Glomerular visceral epithelial cell (primary cell): ENCODE results near the gene CRB2.
"Not testable (repeated sequence)": the region's sequence is repeated elsewhere in the genome, so short reads cannot be mapped to it uniquely, and the experiment has no call there.

ENCODE experiments used
- DNase-seq: peaks from one replicate; pipeline ENCODE4 v3.0.0-alpha.2; 2016; ENCODE audit errors: extremely low spot score

CRB2 gene

DNA sequence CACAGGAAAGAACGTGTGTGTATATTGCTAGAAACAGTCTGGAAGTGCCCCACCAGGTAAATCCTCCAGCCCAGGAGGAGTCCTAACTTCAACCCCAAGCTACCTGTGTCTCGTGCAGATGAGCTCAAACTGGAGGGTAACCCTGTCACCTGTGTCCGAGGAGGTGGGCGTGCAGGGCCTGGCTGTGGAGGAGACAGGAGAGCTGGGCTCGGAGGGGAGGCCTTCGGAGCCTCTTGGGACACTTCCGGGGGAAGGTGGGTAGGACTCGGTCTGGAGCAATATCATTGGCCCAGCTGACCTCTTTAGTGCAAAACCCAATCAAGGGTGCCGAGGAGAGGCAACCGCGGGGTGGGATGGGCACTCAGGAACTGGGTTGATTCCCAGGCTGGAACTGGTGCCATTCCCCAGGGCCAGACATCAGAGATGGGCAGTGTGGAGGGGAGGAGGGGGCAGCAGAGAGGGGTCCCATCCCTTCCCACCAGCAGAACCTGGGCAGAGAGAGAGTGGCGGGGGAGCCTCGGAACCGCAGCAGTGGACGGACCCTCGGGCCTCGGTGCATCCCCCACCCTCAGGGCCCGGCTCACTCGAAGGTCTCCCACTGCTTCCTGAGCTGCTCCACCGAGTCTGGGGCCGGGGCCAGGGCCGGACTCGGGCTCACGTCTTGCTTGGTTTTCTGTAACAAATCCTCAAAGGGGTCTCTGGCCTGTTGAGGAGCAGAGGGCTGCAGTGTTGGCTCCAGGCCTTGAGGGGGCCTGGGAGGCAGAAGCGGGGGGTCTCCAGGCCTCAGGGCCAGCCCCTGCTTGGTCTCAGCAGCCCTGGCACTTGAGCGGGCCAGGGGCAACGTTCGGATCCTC lies 25.1 kb downstream of the CRB2 start:
- DNase-seq = no peak

DNA sequence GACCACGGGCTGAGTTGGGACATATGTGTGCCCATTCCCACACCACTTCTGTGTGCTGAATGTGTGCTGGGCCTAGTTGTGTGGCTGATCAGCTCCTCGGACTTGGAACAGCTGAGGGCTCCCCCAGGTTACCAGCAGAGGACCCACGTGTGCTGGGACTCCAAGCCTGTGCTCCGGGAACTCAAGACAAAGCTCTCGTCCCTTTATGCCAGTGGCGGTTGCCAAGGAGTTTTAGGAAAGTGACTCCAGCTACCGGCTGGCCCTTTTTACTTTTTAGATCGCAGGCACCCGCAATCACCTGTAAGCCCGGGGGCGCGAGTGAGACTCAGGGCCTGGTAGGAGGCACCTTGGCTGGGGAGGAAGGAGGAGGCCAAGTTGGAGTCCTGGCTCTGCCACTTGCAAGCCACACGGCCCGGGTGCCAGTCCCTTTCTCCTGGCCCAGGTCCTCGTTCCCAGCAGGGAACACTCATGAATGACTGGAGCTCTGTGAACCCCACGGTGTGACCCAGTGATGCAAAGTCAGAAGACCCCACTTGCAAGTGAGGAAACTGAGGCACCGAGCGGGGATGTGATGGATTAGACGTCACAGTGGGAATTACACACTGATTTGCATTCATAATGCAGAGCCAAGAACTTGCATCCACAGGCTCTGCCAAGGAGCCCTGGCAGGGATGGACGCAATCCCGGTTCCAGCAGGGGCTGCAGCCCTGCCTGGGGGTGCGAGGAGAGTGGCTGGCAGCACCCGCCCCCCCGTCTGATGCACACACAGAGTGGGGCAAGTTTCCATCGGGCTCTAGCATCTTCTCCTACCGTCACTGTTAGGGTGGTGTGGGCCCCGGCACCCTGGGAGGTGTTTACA lies 26.9 kb downstream of the CRB2 start:
- no peak for DNase-seq

DNA sequence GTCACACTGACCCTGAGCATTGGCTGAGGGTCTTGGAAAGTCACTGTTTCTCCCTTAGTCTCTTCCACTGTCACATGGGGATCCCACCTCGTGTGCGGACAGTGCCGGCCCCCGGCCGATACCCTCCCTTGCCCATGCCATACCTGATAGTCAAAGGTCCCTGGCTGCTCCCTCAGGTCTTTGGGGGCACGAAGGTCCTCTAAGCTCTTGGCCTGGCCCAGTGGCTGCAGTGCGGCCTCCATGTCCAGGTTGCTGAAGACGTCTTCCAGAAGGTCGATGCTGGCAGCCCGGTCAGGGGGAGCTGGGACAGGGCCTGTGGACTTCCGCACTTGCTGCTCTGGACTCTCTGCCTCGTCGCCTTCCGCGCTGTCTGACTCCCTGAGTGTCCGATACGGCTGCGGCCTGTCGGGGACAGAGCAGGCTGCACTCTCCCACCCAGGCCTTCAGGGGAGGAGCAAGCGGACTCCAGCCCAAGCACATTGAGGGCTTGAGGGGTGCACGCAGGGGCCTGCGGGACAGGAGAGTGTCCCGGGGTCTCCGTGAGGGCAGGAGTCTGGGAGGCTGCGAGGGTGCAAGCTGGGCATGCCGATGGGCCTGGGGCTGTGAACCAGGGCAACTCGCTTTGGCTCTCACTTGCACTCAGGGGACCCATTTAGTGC lies 27.6 kb downstream of the CRB2 start:
- DNase-seq = no peak

DNA sequence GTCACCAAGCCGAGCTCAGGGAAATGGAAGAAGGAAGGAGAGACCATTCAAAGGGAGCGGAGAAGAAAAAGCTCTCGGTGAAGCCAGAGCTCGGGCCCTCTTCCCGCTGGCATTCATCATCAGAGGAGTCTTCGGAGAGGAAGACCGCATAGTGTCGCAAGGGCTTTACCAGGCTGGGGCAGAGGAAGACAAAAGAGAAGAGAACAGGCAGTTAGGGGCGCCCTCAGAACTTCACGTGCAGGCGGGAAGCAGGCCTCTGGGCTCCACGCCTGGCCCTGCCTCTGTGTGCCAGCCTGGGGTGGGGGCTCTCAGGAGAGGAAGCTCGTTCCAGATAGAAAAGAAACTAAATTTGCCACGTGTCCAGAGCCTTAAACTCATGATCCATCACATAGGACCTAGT lies 31.7 kb downstream of the CRB2 start:
- DNase-seq = no peak

DNA sequence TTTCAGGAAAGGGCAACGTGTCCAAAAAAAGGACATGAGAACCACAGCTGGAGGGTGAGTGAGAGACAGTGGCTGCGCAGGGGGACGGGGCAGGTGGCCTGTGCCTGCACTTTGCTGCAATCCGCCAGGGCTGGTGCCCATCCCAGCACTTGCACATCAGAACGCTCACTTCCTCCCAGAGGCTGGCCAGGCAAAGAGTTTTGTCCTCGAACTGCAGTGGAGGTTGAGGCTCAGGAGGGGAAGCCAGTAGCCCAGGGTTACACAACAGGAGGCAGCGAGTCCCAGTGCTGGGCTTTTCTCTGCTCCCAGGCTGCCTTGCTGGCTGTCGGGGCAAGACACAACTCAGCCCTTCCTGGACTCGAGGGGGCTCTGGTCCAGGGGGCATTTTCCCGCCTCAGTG lies 33.1 kb downstream of the CRB2 start:
- DNase-seq = no peak

DNA sequence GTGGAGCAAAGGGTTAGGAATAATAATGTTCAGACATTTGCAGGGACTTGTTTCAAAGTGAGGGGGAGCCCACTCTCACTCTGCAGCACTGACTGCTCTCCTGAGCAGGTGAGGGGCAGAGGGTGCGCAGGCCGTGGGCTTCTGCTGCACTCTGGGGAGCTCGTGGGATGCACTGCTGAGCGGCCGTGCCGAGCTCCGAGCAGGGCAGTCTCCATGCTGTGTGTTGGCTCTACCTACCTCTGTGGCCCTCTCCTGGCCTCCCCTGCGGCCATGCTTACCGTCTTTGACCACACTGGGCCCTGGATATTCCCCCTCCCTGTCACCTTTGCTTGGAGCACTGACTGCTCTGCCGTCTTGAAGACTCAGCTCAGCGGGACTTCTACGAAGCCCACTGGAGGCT lies 33.7 kb downstream of the CRB2 start:
- DNase-seq = no peak

DNA sequence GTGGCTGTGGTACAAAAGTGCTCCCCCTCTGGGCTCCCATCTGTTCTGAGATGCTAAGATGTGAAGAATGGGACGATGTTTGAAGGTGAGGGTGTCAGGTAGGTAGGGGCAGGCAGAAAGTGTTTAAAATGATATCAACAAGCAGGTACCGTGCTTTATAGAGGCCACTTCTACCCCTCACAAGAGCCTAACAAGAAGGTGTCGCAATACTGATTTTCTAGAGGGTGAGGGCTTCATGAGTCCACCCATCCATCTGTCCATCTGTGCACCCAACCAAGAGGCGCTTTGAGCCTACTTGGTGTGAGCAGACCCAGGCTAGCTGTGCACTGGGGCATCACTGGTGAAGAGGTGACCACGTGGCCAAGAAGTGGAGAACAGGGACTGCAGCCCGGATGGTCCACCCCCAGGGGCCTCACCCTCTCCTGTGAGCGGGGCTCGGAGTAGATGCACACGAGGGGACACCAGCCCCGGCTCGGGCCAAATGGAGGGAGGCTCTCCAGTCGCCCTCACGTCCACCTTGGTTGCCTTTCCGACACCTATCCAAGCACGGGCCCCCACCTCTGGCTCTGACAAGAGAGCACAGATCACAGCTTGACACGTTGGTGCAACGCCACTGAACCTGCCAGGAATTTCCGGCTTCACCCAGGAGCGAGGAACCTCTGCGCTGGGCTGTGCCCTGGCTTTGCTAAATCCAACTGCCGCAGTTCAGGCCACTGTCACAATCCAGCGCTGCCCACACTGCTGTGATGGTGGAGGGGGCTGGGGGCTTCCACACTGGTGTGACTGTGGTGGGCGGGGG lies 34.5 kb downstream of the CRB2 start:
- DNase-seq = no peak

DNA sequence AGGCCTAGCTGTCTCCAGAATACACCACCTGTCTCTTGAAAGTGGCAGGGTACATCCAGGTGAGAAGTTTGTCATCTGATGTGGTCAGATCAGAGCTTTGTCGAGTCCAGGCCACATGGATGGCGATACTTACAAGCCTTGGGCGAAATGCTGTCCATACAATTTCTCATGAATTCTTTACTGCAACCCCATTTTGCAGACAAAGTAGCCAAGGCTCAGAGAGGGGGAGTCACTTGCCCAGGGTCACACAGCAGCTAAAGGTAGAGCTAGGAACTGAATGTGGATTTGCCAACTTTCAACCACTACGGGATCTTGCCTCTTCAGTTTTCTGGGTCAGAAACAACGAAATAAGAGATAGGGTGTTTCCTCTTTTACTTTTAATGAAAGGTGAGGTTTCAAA lies 35.2 kb downstream of the CRB2 start:
- DNase-seq = no peak

DNA sequence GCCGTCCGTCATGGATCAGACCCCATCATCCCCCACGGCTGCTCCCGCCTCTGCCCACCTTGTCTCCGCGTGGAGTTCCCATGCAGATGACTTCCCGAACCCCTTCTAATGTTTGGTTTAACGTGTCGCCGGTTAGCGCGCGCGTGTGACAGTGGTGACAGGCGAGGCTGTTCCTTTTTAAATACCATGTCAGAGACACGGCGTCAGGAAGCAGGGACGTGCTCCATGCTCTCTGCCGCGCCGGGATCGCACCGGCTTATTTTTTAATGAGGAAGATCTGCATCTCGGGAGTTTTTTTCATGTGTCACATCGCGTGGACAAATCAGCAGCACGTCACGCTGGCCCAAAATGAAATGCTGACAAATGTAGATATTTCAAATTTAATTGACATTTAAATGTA lies 35.9 kb downstream of the CRB2 start:
- no peak for DNase-seq

DNA sequence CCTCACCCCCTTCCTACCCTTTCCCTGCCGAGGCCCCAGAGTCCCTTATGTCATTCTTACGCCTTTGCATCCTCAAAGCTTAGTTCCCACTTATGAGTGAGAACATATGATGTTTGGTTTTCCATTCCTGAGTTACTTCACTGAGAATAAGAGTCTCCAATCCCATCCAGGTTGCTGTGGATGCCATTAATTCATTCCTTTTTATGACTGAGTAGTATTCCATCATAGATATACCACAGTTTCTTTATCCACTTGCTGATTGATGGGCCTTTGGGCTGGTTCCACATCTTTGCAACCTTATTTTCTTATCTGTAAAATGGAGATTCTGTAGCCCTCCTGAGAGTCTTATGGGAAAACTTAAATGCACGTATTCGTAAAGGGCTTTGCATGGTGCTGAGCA lies 36.8 kb downstream of the CRB2 start:
- DNase-seq = no peak

DNA sequence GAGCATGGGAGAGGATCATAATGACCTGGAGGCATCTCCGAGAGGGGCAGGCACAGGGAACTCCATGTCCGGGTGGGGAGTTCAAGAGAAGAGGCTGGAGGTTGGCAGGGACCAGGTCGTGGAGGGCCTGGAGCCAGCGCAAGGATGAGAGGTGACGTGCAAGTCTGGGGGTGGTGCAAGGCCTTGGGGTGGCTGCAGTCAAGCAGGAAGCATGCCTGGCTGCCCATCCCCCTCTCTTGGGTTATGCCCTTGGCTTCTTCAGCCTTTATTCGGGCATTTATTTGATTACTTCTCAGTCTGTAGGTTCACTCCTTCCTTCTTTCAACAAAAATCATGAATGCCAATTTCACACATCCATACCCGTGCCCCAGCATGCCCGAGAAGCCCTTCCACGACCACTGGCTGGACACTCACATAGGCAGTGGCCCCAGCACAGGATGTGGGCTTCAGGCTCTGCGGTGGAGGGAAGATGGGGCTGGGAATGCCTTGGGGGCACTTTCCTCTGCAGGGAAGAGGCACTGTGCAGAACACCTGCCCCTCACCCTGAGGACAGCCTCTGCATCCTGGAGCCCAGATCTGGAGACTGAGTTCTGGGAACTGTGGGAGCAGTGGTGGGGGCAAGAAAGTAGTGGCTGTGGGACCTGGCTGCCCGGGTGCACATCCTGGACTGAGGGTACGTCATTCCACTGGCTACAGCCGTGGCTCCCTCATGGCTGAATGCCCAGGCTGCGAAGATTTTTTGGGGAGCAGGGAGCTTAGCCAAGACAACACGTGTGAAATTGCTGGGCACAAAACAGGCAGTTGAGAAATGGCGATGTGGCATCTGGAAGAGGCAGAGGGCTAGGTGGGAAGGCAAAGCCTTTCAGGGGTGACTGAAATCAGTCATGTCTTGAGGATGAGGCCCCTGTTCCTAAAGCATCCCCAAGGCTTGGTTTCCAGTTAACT lies 38.6 kb downstream of the CRB2 start:
- no peak for DNase-seq

DNA sequence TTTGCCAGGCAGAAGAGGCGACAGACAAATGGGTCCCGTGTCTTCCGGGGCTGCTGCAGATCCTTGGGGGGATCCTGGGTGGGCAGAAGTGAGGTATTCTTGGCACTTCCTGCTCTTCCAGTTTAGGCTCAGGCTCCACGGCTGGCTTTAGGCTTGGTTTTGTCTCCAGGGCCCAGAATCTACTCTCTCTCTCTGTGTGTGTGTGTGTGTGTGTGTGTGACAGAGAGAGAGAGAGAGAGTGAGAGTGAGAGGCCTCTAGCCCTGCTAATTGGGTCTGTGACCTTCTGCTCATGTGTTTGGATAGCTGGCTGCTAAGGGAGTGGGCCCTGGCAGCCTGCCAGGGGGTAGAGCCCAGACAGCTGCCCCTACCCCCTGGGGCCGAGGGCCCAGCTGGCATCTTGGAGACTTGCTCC lies 39.3 kb downstream of the CRB2 start:
- DNase-seq = no peak

DNA sequence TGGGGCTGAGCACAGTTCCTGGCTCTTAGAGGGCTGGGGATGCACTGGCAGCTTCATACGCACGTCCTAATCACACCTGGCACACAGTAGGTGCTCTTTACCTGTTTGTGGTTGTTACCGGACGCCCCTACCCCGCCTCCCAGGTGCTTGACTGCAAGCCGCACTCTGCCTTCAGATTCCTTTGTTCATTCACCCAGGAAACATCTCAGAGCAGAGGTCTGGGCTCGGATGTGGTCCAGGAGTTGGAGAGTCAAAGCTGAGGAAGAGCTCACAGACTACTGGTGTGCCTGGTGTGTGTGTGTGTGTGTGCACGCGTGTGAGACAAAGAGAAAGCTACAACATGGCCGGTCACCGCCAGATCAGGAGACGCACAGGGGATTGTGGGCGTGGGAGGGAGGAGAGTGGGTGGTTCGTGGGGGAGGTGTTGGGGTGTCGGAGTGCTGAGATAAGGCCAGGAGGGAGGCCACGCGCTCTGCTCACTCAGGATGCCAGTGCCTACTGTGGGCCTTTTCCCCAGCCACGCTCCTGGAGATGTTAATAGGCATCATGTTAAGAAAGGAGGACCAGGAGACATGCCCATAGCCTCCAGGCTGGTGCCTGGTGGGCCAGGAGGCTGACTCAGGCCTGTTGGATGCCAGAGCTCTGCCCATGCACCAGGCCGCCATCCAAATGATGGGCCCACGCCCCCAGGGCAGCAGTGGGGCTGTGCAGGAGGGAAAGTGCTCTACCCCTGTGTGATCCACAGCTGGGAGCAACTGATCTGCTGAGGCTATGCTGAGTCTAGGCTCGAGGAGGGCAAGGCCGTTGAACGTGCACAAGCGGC lies 39.9 kb downstream of the CRB2 start:
- DNase-seq = no peak

DNA sequence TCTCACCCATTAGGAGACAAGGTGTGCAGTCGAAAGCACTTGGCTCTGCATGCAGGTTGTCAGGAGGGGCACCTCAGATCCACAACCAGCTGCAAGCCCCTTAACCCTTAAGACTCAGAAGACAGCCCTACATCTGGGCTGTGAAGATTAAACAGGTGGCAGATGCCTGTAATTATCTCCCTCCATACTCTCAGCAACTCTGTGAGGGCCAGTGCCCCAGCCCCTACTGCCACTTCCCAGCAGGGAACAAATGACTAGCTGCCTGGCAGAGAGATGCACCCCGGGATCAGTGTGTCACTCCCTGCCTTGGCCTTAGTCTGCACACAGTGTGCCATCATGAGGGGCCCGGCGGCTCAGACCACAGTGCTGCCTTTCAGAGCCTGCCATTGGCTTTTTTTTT lies 42.0 kb downstream of the CRB2 start:
- DNase-seq = no peak

DNA sequence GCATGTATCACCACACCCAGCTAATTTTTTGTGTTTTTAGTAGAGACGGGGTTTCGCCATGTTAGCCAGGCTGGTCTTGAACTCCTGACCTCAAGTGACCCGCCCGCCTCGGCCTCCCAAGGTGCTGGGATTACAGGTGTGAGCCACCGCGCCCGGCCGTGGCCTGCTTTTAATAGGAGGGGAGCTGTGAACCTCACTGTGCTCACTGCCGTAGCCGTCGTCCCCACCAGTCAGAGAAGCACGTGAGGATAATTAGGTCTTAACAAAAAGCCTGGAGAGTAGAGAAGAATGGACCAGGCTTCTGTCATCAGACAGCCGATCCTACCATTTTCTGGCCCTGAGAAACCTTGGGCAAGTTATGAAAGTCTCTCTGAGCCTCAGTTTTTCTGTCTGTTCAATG lies 42.9 kb downstream of the CRB2 start:
- not testable (repeated sequence) for DNase-seq

DNA sequence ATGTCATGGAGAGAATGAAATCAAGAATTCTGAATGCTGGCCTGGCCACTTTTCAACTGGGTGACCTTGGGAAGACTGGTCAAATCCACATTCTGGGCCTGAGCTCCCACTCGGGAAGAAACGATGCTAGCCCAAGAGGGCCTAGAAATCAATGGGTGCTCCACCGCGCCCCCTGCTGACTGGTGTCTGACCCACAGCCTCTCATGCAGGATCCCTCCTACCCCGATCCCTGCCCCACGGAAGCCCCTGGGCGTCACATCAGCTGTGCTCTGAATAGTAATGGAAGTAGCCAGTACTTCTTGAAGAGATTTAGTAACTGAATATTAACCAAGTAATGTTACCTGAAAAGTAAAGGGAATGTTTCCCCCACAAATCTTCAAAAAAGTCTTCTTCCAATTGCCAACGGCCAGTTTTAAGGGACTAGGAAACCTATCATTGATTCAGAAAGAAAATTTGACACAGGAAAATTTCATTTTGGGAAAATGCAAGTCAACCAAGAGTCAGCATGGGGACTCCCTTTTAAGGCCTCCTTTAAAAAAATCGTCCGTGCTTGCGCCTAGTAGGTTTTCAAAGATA lies 43.9 kb downstream of the CRB2 start:
- no peak for DNase-seq

DNA sequence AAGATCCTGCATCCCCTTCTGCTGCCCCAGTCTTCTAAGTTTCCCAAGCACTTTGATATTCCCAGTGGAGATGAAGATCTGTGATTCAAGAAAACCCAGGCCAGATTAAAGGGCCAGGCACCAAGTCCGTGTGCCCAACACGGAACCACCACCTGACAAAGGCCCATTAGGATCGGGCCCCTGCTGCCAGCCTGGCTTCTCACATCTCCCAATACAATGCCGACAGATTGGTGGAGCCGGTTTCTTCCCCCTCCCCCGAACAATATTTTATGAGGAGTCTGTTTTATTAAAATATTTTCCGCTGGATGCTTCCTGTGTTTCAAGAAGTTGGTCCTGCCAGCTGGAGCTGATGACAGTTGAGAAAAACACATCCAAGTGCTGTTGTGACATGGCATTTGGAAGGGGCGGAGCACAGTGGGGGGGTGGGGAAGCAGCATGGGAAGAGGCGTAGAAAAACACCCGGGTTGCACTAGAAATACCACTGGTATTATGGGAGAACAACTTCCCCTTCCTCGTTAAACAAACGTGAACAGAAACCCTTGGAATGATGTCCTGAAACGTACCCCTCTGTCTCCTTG lies 45.0 kb downstream of the CRB2 start:
- DNase-seq = no peak

DNA sequence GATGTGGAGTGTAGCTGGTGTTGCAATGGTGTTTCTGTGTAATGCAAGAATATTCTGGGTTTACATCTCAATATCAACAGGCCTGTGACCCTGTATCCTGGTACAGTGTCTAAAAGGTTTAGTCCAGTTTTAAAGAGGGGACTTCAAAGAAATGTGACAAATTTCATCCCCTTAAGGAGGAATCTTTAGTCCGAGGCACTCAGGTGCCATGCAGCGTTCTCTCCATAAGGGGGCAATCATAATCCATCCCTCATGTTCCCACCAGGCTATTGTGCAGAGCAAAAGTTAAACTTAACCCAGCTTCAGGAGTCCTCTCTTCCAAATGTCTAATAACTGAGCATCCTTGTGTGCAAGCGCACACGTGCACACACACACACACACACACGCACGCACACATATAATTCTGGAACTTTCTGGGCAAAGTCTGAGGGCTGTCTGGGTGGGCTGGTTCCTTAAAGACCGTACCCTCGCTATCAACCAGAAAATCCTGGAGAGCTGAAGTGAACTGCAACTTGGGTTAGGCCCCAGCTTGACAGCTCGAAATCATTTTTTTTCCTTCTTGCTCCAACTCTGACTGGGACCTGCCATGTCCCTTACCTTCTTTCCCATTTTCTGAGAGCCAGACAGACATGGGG lies 46.0 kb downstream of the CRB2 start:
- DNase-seq = peak; percentile 50
